ENCODE results near the gene APCDD1. TPM values are rescaled to one million over a fixed set of nuclear protein-coding genes. Genes with fewer than 3 reads are reported as not detected.

The APCDD1 gene
- total RNA-seq, 1 experiment from 2014 or later: 355 TPM

DNA sequence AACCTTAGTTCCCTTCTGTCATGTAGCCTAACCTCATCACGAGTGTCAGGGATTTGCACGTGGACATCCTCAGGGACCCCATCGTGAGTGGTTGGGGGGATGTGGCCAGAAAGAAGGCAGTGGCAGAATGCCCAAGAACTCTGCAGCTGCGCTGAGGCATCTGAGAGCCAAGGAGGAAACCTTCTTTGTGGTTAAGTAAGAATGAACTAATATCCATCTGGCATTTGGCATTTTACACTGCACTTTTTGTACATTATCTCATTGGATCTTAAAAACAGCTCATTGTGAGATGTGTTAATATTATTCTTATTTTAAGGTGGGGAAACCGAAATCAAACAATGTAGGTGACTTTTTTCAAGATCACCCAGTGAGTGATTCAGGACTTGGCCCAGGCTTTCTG lies 32.6 kb upstream of the APCDD1 start:
- no peak for DNase-seq (ENCODE audit: low spot score)
- POLR2A ChIA-PET (ENCODE audit: low non-redundant PET): no interaction called here
- intact Hi-C loops (cut with micrococcal nuclease; ENCODE audit: unreplicated experiment): no loop called here
- Histone ChIP-seq H3K36me3 (ENCODE audit: insufficient read depth, low read length, poor library complexity, severe bottlenecking) (no peaks in the 10 kb centered on the region), H3K4me1 (ENCODE audit: insufficient read depth, low read length, poor library complexity, severe bottlenecking) (no peaks in the 10 kb centered on the region), H3K27me3 (replicated peaks; ENCODE audit: insufficient read depth, low read depth, low read length, poor library complexity) (peaks cover 8% of the 10 kb centered on the region), H3K9me3 (ENCODE audit: low read depth, low read length, poor library complexity, severe bottlenecking) (no peaks in the 10 kb centered on the region), H3K27ac (ENCODE audit: low read depth, low read length, poor library complexity, severe bottlenecking) (no peak overlapping the region), H3K4me3 (ENCODE audit: low read depth, low read length, poor library complexity, severe bottlenecking) (no peak overlapping the region)
- CTCF ChIA-PET: no interaction called here
- no peak for TF ChIP-seq EZH2 (IDR thresholded peaks at IDR 0.05; ENCODE audit: borderline replicate concordance, low read depth, low read length, poor library complexity, severe bottlenecking)
- TF ChIP-seq, protein P1, sequence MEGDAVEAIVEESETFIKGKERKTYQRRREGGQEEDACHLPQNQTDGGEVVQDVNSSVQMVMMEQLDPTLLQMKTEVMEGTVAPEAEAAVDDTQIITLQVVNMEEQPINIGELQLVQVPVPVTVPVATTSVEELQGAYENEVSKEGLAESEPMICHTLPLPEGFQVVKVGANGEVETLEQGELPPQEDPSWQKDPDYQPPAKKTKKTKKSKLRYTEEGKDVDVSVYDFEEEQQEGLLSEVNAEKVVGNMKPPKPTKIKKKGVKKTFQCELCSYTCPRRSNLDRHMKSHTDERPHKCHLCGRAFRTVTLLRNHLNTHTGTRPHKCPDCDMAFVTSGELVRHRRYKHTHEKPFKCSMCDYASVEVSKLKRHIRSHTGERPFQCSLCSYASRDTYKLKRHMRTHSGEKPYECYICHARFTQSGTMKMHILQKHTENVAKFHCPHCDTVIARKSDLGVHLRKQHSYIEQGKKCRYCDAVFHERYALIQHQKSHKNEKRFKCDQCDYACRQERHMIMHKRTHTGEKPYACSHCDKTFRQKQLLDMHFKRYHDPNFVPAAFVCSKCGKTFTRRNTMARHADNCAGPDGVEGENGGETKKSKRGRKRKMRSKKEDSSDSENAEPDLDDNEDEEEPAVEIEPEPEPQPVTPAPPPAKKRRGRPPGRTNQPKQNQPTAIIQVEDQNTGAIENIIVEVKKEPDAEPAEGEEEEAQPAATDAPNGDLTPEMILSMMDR (conservative IDR thresholded peaks at IDR 0.05; ENCODE audit: low read depth, low read length): no peak
- no TSS peak for BruUV-seq (replicated peaks)

DNA sequence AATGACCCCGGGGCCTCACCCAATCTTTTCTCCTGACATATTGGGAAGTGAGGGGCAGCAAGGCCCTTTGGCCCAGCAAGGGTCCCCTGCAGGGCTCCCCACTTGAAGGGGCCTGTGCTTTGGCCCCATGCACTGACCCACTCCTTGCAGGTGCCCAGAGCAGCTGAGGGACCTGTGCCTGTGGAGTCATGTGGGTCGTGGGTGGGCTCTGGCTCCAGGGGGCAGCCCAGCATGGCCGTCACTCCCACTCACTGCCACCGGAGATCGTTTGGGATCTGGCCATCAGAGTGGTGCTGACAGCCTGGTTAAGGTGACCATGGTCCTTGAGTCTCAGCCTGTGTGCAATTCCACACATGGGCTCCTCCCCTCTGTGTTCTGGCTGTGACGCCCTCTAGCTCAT lies 31.7 kb upstream of the APCDD1 start:
- H3K4me3 ChIP-seq (ENCODE audit: low read depth, low read length, poor library complexity, severe bottlenecking): no peak overlapping the region
- POLR2A ChIA-PET (ENCODE audit: low non-redundant PET): no interaction called here
- no peak for DNase-seq (ENCODE audit: low spot score)
- H3K27me3 ChIP-seq (replicated peaks; ENCODE audit: insufficient read depth, low read depth, low read length, poor library complexity): peaks cover 8% of the 10 kb centered on the region
- no TSS peak for BruUV-seq (replicated peaks)
- no peaks in the 10 kb centered on the region for H3K36me3 ChIP-seq (ENCODE audit: insufficient read depth, low read length, poor library complexity, severe bottlenecking)
- TF ChIP-seq, protein P1 (conservative IDR thresholded peaks at IDR 0.05; ENCODE audit: low read depth, low read length): no peak
- no peak for TF ChIP-seq EZH2 (IDR thresholded peaks at IDR 0.05; ENCODE audit: borderline replicate concordance, low read depth, low read length, poor library complexity, severe bottlenecking)
- H3K9me3 ChIP-seq (ENCODE audit: low read depth, low read length, poor library complexity, severe bottlenecking): no peaks in the 10 kb centered on the region
- H3K4me1 ChIP-seq (ENCODE audit: insufficient read depth, low read length, poor library complexity, severe bottlenecking): no peaks in the 10 kb centered on the region
- CTCF ChIA-PET: no interaction called here
- H3K27ac ChIP-seq (ENCODE audit: low read depth, low read length, poor library complexity, severe bottlenecking): no peak overlapping the region
- intact Hi-C loops (cut with micrococcal nuclease; ENCODE audit: unreplicated experiment): no loop called here

DNA sequence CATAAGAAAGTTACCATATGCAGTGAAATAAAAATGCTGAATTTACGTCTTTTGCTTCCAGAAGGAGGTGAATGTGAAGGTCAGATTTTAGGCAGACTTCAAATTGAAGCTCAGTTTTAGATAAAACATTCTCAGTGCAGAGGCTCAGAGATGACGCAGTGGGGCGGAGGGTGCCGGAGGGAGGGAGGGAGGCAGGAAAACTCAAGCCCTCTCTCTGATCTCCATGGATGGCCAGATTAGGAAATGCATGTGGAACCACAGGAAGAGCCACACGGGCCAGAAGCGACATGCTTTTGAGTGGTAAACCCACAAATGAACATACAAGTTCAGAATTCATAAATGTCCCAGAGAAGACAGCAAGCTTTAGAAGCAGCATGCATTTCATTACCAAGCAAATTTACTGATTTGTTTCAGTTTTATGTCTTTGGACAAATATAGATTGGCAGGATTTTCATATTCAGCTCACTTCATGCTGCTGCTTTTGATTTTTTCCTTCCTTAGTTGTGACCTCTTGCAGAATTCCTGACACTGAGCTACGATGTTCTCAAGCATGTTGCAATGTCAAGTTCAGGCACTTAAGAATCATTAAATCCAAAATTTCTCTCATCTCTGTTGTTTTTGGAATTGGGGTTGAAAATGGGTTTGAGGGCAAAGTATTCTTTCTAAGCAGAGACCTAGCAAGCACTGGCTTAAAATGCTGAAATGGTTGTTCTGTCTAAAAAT lies 29.7 kb upstream of the APCDD1 start:
- POLR2A ChIA-PET (ENCODE audit: low non-redundant PET): no interaction called here
- no peak for DNase-seq (ENCODE audit: low spot score)
- Histone ChIP-seq H3K36me3 (ENCODE audit: insufficient read depth, low read length, poor library complexity, severe bottlenecking) (no peaks in the 10 kb centered on the region), H3K27ac (ENCODE audit: low read depth, low read length, poor library complexity, severe bottlenecking) (no peak overlapping the region), H3K27me3 (replicated peaks; ENCODE audit: insufficient read depth, low read depth, low read length, poor library complexity) (peaks cover 8% of the 10 kb centered on the region), H3K9me3 (ENCODE audit: low read depth, low read length, poor library complexity, severe bottlenecking) (no peaks in the 10 kb centered on the region), H3K4me3 (ENCODE audit: low read depth, low read length, poor library complexity, severe bottlenecking) (no peak overlapping the region), H3K4me1 (ENCODE audit: insufficient read depth, low read length, poor library complexity, severe bottlenecking) (no peaks in the 10 kb centered on the region)
- CTCF ChIA-PET: no interaction called here
- intact Hi-C loops (cut with micrococcal nuclease; ENCODE audit: unreplicated experiment): no loop called here
- no TSS peak for BruUV-seq (replicated peaks)
- TF ChIP-seq, protein P1 (conservative IDR thresholded peaks at IDR 0.05; ENCODE audit: low read depth, low read length): no peak
- no peak for TF ChIP-seq EZH2 (IDR thresholded peaks at IDR 0.05; ENCODE audit: borderline replicate concordance, low read depth, low read length, poor library complexity, severe bottlenecking)
